ENCODE data around the gene IQSEC1.

The IQSEC1 gene

DNA sequence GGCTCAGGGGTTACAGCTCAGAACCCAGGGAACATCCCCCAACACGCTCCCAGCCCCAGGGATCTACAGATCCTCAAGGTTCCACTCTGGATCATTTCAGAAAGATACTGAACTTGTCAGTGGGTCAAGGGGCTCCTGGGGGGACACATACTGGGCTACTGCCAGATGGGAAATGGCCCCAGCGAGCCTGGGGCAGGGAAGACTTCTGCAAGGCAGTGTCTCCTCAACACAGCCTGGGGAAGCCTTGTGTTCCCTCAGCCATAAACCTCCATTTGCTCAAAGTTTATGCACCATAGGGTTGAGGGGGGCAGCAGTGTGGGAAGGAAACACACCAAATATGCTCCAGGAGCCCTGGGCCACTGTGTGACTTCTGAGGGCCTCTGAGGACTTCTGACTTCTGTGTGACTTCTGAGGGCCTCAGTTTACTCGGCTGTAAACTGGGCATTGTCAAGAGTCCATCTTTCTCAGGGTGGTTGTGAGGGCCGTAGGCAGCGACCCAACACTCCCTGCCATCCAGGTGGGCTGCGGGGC, 58.4 kb downstream of the IQSEC1 start:
- DNase-seq (ENCODE audit: low spot score) = no peak
- TF ChIP-seq, protein P1, sequence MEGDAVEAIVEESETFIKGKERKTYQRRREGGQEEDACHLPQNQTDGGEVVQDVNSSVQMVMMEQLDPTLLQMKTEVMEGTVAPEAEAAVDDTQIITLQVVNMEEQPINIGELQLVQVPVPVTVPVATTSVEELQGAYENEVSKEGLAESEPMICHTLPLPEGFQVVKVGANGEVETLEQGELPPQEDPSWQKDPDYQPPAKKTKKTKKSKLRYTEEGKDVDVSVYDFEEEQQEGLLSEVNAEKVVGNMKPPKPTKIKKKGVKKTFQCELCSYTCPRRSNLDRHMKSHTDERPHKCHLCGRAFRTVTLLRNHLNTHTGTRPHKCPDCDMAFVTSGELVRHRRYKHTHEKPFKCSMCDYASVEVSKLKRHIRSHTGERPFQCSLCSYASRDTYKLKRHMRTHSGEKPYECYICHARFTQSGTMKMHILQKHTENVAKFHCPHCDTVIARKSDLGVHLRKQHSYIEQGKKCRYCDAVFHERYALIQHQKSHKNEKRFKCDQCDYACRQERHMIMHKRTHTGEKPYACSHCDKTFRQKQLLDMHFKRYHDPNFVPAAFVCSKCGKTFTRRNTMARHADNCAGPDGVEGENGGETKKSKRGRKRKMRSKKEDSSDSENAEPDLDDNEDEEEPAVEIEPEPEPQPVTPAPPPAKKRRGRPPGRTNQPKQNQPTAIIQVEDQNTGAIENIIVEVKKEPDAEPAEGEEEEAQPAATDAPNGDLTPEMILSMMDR (IDR thresholded peaks at IDR 0.05; ENCODE audit: borderline replicate concordance, control extremely low read depth, extremely low read depth, insufficient read depth, missing control alignments) = no peak
- in situ Hi-C loops (cut with MboI; ENCODE audit: low sequenced_read_pairs, unreplicated experiment) = no loop called here

GRCh38 chr3:13013994-13014754, 59.1 kb downstream of the IQSEC1 start:
- TF ChIP-seq, protein P1 (IDR thresholded peaks at IDR 0.05; ENCODE audit: borderline replicate concordance, control extremely low read depth, extremely low read depth, insufficient read depth, missing control alignments) = no peak
- in situ Hi-C loops (cut with MboI; ENCODE audit: low sequenced_read_pairs, unreplicated experiment) = no loop called here
- DNase-seq (ENCODE audit: low spot score) = peak; percentile 54

GRCh38 chr3:13013566-13013965, 59.7 kb downstream of the IQSEC1 start:
- no peak for DNase-seq (ENCODE audit: low spot score)
- TF ChIP-seq, protein P1 (IDR thresholded peaks at IDR 0.05; ENCODE audit: borderline replicate concordance, control extremely low read depth, extremely low read depth, insufficient read depth, missing control alignments) = no peak
- in situ Hi-C loops (cut with MboI; ENCODE audit: low sequenced_read_pairs, unreplicated experiment) = no loop called here

DNA sequence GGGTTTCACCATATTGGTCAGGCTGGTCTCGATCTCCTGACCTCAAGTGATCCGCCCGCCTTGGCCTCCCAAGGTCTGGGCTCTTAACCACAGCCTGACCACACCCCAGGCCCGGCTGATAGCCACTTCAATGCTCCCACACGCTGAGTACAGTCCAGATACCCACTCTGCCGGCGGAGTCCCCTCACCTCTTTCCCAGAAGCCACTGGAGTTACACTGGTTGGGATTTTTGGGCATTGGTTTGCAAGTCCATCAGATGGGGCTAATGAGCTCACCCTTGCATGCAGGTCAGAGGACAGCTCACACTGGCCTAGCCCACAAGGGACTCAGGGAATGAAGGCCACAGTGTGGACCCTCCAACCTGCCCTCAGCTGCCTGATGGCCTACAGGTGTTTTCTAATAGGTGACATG, 60.1 kb downstream of the IQSEC1 start:
- in situ Hi-C loops (cut with MboI; ENCODE audit: low sequenced_read_pairs, unreplicated experiment) = no loop called here

DNA sequence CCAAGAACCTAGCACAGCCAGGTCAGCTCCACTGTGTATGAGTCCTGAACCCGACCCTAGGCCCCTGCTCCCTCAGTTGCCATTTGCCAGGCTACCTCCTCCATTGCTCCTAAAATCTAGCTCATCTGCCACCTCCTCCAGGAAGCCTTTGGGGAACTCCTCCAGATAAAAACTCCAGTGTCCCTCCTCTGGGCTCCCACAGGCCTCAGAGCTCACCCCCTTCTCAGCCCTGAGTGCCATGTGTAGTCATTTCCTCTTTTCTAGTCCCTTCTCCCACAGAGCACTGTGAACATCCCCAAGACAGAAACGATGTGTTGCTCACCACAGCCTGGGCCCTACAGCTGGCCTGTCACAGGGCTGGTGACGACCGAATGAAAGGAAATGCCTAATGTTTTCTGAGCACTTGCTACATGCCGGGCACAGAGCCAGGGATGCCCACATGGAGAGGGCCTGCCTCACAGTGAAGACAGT, 61.0 kb downstream of the IQSEC1 start:
- TF ChIP-seq, protein P1 (IDR thresholded peaks at IDR 0.05; ENCODE audit: borderline replicate concordance, control extremely low read depth, extremely low read depth, insufficient read depth, missing control alignments) = no peak
- in situ Hi-C loops (cut with MboI; ENCODE audit: low sequenced_read_pairs, unreplicated experiment) = no loop called here
- DNase-seq (ENCODE audit: low spot score) = peak; percentile 59

More for the DNA sequence above, 60.1 kb downstream of the IQSEC1 start:
- DNase-seq (ENCODE audit: low spot score) = no peak
- TF ChIP-seq, protein P1 (IDR thresholded peaks at IDR 0.05; ENCODE audit: borderline replicate concordance, control extremely low read depth, extremely low read depth, insufficient read depth, missing control alignments) = no peak

GRCh38 chr3:13011573-13012220, 61.5 kb downstream of the IQSEC1 start:
- in situ Hi-C loops (cut with MboI; ENCODE audit: low sequenced_read_pairs, unreplicated experiment) = no loop called here
- DNase-seq (ENCODE audit: low spot score) = peak; percentile 86
- TF ChIP-seq, protein P1 (IDR thresholded peaks at IDR 0.05; ENCODE audit: borderline replicate concordance, control extremely low read depth, extremely low read depth, insufficient read depth, missing control alignments) = no peak

All from GM13976 (cell line).